Trophoblast cell (in vitro differentiated cells and primary cell): ENCODE results near the gene SMARCC2.

ENCODE experiments used
- DNase-seq, 2 donors: peaks; one replicate each; pipeline ENCODE4 v3.0.0-alpha.2; 2016
- H2AFZ ChIP-seq: 2 replicates; pipeline ENCODE4 v1.6.1; 2013; ENCODE audit warnings: low read length, moderate library complexity, mild to moderate bottlenecking; ENCODE audit not compliant: insufficient read depth, poor library complexity
- H2AK5ac ChIP-seq: 2 replicates; pipeline ENCODE4 v1.6.1; 2013; ENCODE audit warnings: mild to moderate bottlenecking, low read length
- H2BK120ac ChIP-seq: 2 replicates; pipeline ENCODE4 v1.6.1; 2013; ENCODE audit warnings: low read length, mild to moderate bottlenecking, moderate library complexity; ENCODE audit not compliant: insufficient read depth, poor library complexity
- H2BK12ac ChIP-seq: 2 replicates; pipeline ENCODE4 v1.6.1; 2013; ENCODE audit warnings: mild to moderate bottlenecking, low read length, moderate library complexity
- H2BK5ac ChIP-seq: 2 replicates; pipeline ENCODE4 v1.6.1; 2013; ENCODE audit warnings: low read length, low read depth, moderate library complexity, mild to moderate bottlenecking; ENCODE audit not compliant: poor library complexity
- H3K14ac ChIP-seq: 2 replicates; pipeline ENCODE4 v1.6.1; 2013; ENCODE audit warnings: mild to moderate bottlenecking, low read length
- H3K18ac ChIP-seq: 2 replicates; pipeline ENCODE4 v1.6.1; 2013; ENCODE audit warnings: mild to moderate bottlenecking, low read length
- H3K23ac ChIP-seq: 2 replicates; pipeline ENCODE4 v1.6.1; 2013; ENCODE audit warnings: low read length
- H3K27ac ChIP-seq: 2 replicates; pipeline ENCODE4 v1.5.1; 2013; ENCODE audit warnings: low read depth, mild to moderate bottlenecking, inconsistent platforms, low read length, moderate library complexity
- H3K27me3 ChIP-seq: 2 replicates; pipeline ENCODE4 v1.6.1; 2013; ENCODE audit warnings: inconsistent platforms, mild to moderate bottlenecking, low read length, moderate library complexity; ENCODE audit not compliant: insufficient read depth
- H3K36me3 ChIP-seq, 2 experiments: 1 replicate in 1 of 2; 2 replicates in 1 of 2; pipeline ENCODE4 v1.6.1; 2013; ENCODE audit warnings: low read length in 2 of 2, mild to moderate bottlenecking in 2 of 2, moderate library complexity in 1 of 2; ENCODE audit not compliant: insufficient read depth in 2 of 2, control insufficient read depth in 1 of 2
- H3K4ac ChIP-seq: 2 replicates; pipeline ENCODE4 v1.6.1; 2013; ENCODE audit warnings: low read depth, mild to moderate bottlenecking, low read length, moderate library complexity
- H3K4me1 ChIP-seq, 2 experiments: 1 replicate in 1 of 2; 2 replicates in 1 of 2; pipeline ENCODE4 v1.6.1; 2013; ENCODE audit warnings: low read length in 2 of 2, mild to moderate bottlenecking in 2 of 2, moderate library complexity in 1 of 2; ENCODE audit not compliant: insufficient read depth in 2 of 2, control insufficient read depth in 1 of 2
- H3K4me2 ChIP-seq: 2 replicates; pipeline ENCODE4 v1.6.1; 2013; ENCODE audit warnings: inconsistent platforms, mild to moderate bottlenecking, low read length, moderate library complexity
- H3K4me3 ChIP-seq: 2 replicates; pipeline ENCODE4 v1.5.1; 2013; ENCODE audit warnings: mild to moderate bottlenecking, low read depth, low read length, inconsistent platforms
- H3K79me1 ChIP-seq: one replicate; pipeline ENCODE4 v1.6.1; 2013; ENCODE audit warnings: low read length
- H3K79me2 ChIP-seq: 2 replicates; pipeline ENCODE4 v1.6.1; 2013; ENCODE audit warnings: low read length, mild to moderate bottlenecking; ENCODE audit not compliant: control insufficient read depth, insufficient read depth, poor library complexity
- H3K9ac ChIP-seq: 2 replicates; pipeline ENCODE4 v1.6.1; 2013; ENCODE audit warnings: mild to moderate bottlenecking, low read length
- H3K9me3 ChIP-seq: 2 replicates; pipeline ENCODE4 v1.6.1; 2013; ENCODE audit warnings: low read depth, mild to moderate bottlenecking, control low read depth, inconsistent platforms, low read length; ENCODE audit not compliant: insufficient read depth
- H4K12ac ChIP-seq: 2 replicates; pipeline ENCODE4 v1.6.1; 2013; ENCODE audit warnings: low read depth, mild to moderate bottlenecking, low read length, moderate library complexity
- H4K8ac ChIP-seq: 2 replicates; pipeline ENCODE4 v1.6.1; 2013; ENCODE audit warnings: low read depth, mild to moderate bottlenecking, low read length, moderate library complexity
- H4K91ac ChIP-seq: one replicate; pipeline ENCODE4 v1.6.1; 2013; ENCODE audit warnings: low read depth, mild to moderate bottlenecking, low read length, moderate library complexity
- WGBS: extraction: QIAGEN DNeasy Blood & Tissue Kit; methylation state at CpG from one replicate; pipeline ENCODE4 v1.1.7; 2013; ENCODE audit warnings: missing lambda C conversion rate; ENCODE audit not compliant: insufficient read length, insufficient coverage; ENCODE audit errors: extremely low coverage; 5-methylcytosine and 5-hydroxymethylcytosine counted together

The SMARCC2 gene

GRCh38 chr12:56219840-56220239 is 30.6 kb upstream of the SMARCC2 start:
- H2AFZ ChIP-seq: no peak overlapping the region
- DNase-seq: no peak
- no peak overlapping the region for H3K4me2 ChIP-seq
- H3K14ac ChIP-seq: no peak overlapping the region
- no peak overlapping the region for H3K9ac ChIP-seq
- H3K18ac ChIP-seq: no peak overlapping the region
- H3K4ac ChIP-seq: peak overlapping the region; percentile 14
- H2BK120ac ChIP-seq: no peak overlapping the region
- H4K8ac ChIP-seq: no peak overlapping the region
- H3K36me3 ChIP-seq: peaks cover 8 to 16% of the 10 kb centered on the region in 2 experiments
- H3K79me1 ChIP-seq: peaks cover 15% of the 10 kb centered on the region
- H3K9me3 ChIP-seq: peaks cover 3% of the 10 kb centered on the region
- H2BK12ac ChIP-seq: no peak overlapping the region
- H3K79me2 ChIP-seq: peaks cover 7% of the 10 kb centered on the region
- no CpG with 5 or more reads among the region's 9 CpGs for WGBS
- H3K4me1 ChIP-seq: peaks cover 2 to 18% of the 10 kb centered on the region in 2 experiments
- no peak overlapping the region for H4K91ac ChIP-seq
- H3K27me3 ChIP-seq: no peaks in the 10 kb centered on the region
- no peak overlapping the region for H3K27ac ChIP-seq
- H3K4me3 ChIP-seq: no peak overlapping the region
- H3K23ac ChIP-seq: no peak overlapping the region
- no peak overlapping the region for H2AK5ac ChIP-seq
- H4K12ac ChIP-seq: no peak overlapping the region
- H2BK5ac ChIP-seq: no peak overlapping the region

GRCh38 chr12:56216461-56216860 is 27.2 kb upstream of the SMARCC2 start:
- H3K4me1 ChIP-seq: peaks cover 0 to 5% of the 10 kb centered on the region in 2 experiments
- H4K8ac ChIP-seq: no peak overlapping the region
- H3K4ac ChIP-seq: no peak overlapping the region
- H3K4me2 ChIP-seq: no peak overlapping the region
- no peak overlapping the region for H4K91ac ChIP-seq
- peaks cover 28 to 42% of the 10 kb centered on the region in 2 experiments for H3K36me3 ChIP-seq
- no peak overlapping the region for H2BK12ac ChIP-seq
- H3K27ac ChIP-seq: no peak overlapping the region
- H2AK5ac ChIP-seq: no peak overlapping the region
- H2AFZ ChIP-seq: no peak overlapping the region
- WGBS: no CpG with 5 or more reads among the region's 3 CpGs
- H3K79me2 ChIP-seq: peaks cover 5% of the 10 kb centered on the region
- H3K9ac ChIP-seq: no peak overlapping the region
- H3K9me3 ChIP-seq: peaks cover 3% of the 10 kb centered on the region
- no peak overlapping the region for H3K4me3 ChIP-seq
- DNase-seq: no peak
- H2BK120ac ChIP-seq: no peak overlapping the region
- H3K18ac ChIP-seq: no peak overlapping the region
- H2BK5ac ChIP-seq: no peak overlapping the region
- no peaks in the 10 kb centered on the region for H3K27me3 ChIP-seq
- H3K23ac ChIP-seq: no peak overlapping the region
- no peak overlapping the region for H3K14ac ChIP-seq
- peaks cover 6% of the 10 kb centered on the region for H3K79me1 ChIP-seq
- H4K12ac ChIP-seq: no peak overlapping the region

- no peaks in the 10 kb centered on the region for H3K27me3 ChIP-seq
- no peak overlapping the region for H3K23ac ChIP-seq
- H2AFZ ChIP-seq: no peak overlapping the region
- H3K4me3 ChIP-seq: no peak overlapping the region
- H3K4ac ChIP-seq: no peak overlapping the region
- H3K4me1 ChIP-seq: no peaks in the 10 kb centered on the region
- H3K79me2 ChIP-seq: peaks cover 1% of the 10 kb centered on the region
- no peak overlapping the region for H2AK5ac ChIP-seq
- no peak overlapping the region for H4K8ac ChIP-seq
- WGBS: no CpG with 5 or more reads among the region's 5 CpGs
- H3K36me3 ChIP-seq: peaks cover 39 to 49% of the 10 kb centered on the region in 2 experiments
- H2BK12ac ChIP-seq: no peak overlapping the region
- no peak overlapping the region for H4K12ac ChIP-seq
- H3K9me3 ChIP-seq: peaks cover 4% of the 10 kb centered on the region
- no peak overlapping the region for H4K91ac ChIP-seq
- no peak overlapping the region for H3K14ac ChIP-seq
- DNase-seq: peak in 1 of 2 donors; percentile 19
- no peak overlapping the region for H3K9ac ChIP-seq
- H3K27ac ChIP-seq: no peak overlapping the region
- no peak overlapping the region for H2BK120ac ChIP-seq
- no peak overlapping the region for H2BK5ac ChIP-seq
- no peak overlapping the region for H3K4me2 ChIP-seq
- H3K18ac ChIP-seq: no peak overlapping the region
- H3K79me1 ChIP-seq: no peaks in the 10 kb centered on the region
Measured at GRCh38 chr12:56213878-56214277, 24.6 kb upstream of the SMARCC2 start.

- DNase-seq: no peak
- Histone ChIP-seq H4K91ac (no peak overlapping the region), H3K4me1 (no peaks in the 10 kb centered on the region), H3K4ac (no peak overlapping the region), H3K23ac (no peak overlapping the region), H2AK5ac (no peak overlapping the region), H3K9ac (no peak overlapping the region), H2BK120ac (no peak overlapping the region), H4K12ac (no peak overlapping the region), H3K79me1 (no peaks in the 10 kb centered on the region), H3K9me3 (peaks cover 5% of the 10 kb centered on the region), H3K4me3 (no peak overlapping the region), H3K27ac (no peak overlapping the region), H2BK12ac (no peak overlapping the region), H2AFZ (no peak overlapping the region), H3K36me3 (peaks cover 47 to 55% of the 10 kb centered on the region in 2 experiments), H3K14ac (no peak overlapping the region), H3K4me2 (no peak overlapping the region), H3K79me2 (no peaks in the 10 kb centered on the region), H3K18ac (no peak overlapping the region), H2BK5ac (no peak overlapping the region), H3K27me3 (no peaks in the 10 kb centered on the region), H4K8ac (no peak overlapping the region)
- WGBS: no CpG with 5 or more reads among the region's 1 CpG
Measured at GRCh38 chr12:56212361-56212760, 23.1 kb upstream of the SMARCC2 start.
